Heart left ventricle (tissue), 16 donors: ENCODE measurements around the gene KCNIP3. TPM values are rescaled to one million over a fixed set of nuclear protein-coding genes. Genes with fewer than 3 reads are reported as not detected.

Experiments used
- ATAC-seq, 4 donors: fragments of 200-7000 bp; cut with Tn5 transposase; one replicate each; pipeline ENCODE4 v1.9.1; 2020 to 2022; ENCODE audit warnings: moderate library complexity in 4 of 4, mild to moderate bottlenecking in 3 of 4, moderate number of reproducible peaks in 1 of 4
- DNase-seq, 5 donors: peaks; one replicate each; pipeline ENCODE4 v3.0.0-alpha.2; 2020
- H3K27ac ChIP-seq, 12 donors: fragments of 200-600 bp; sonication (generic) in 4 of 12; one replicate each; pipeline versions ENCODE4 v1.5.0 to v1.8.0; 2016 to 2022; ENCODE audit warnings: mild to moderate bottlenecking in 2 of 12
- H3K27me3 ChIP-seq, 9 donors: fragments of 200-600 bp; sonication (generic) in 2 of 9; one replicate each; pipeline versions ENCODE4 v1.5.1 to v1.8.0; 2016 to 2022; ENCODE audit warnings: mild to moderate bottlenecking in 3 of 9
- H3K36me3 ChIP-seq, 9 donors: fragments of 200-600 bp; sonication (generic) in 2 of 9; one replicate each; pipeline versions ENCODE4 v1.5.0 to v1.8.0; 2018 to 2022; ENCODE audit warnings: mild to moderate bottlenecking in 2 of 9
- H3K4me1 ChIP-seq, 12 donors: fragments of 200-600 bp; sonication (generic) in 4 of 12; one replicate each; pipeline versions ENCODE4 v1.5.0 to v1.8.0; 2016 to 2022; ENCODE audit warnings: mild to moderate bottlenecking in 3 of 12
- H3K4me3 ChIP-seq, 12 donors: fragments of 200-600 bp; sonication (generic) in 4 of 12; one replicate each; pipeline versions ENCODE4 v1.5.0 to v1.8.0; 2017 to 2022; ENCODE audit warnings: mild to moderate bottlenecking in 9 of 12, moderate library complexity in 4 of 12
- H3K9me3 ChIP-seq, 12 donors: fragments of 200-600 bp; sonication (generic) in 4 of 12; one replicate each; pipeline versions ENCODE4 v1.5.0 to v1.8.0; 2016 to 2022; ENCODE audit warnings: mild to moderate bottlenecking in 1 of 12
- CTCF ChIP-seq, 12 donors: fragments of 200-600 bp; sonication (generic) in 4 of 12; IDR thresholded peaks; one replicate each; pipeline versions ENCODE4 v1.5.0 to v1.8.0; 2018 to 2022; ENCODE audit warnings: antibody characterized with exemption in 12 of 12, mild to moderate bottlenecking in 5 of 12
- POLR2A ChIP-seq, 2 donors: fragments of 450-650 bp; IDR thresholded peaks; one replicate each; pipeline ENCODE4 v1.6.1; 2017; ENCODE audit warnings: antibody characterized with exemption in 2 of 2, mild to moderate bottlenecking in 2 of 2, moderate library complexity in 2 of 2
- WGBS, 4 donors: extraction: QIAGEN DNeasy Blood & Tissue Kit in 2 of 4; methylation state at CpG; one replicate each; pipeline versions ENCODE4 v1.1.5 to v1.1.7; 2013 to 2018; 5-methylcytosine and 5-hydroxymethylcytosine counted together
- intact Hi-C, 10 donors: fragments of 100-400 bp; cut with DNase I; formaldehyde crosslinking; loops; one replicate each; pipeline versions ENCODE4 v1.11.1 to v1.14.2; 2022
- polyA plus RNA-seq, 2 donors: library from polyadenylated mRNA; stranded (reverse); fragments of 200-250 nt; gene quantifications; one replicate each; pipeline ENCODE4 v1.2.3, GENCODE V29; 2013
- total RNA-seq, 9 donors: library from RNA; depleted of rRNA in 2 of 9; stranded (reverse); fragments of >200 nt in 2 of 9; fragmentation: NEBNext Ultra II Directional in 3 of 9; extraction: Animal tissue kit (Norgen Biotek cat#: 25700) in 3 of 9; gene quantifications; one replicate each; pipeline versions ENCODE4 v1.1.0 to v1.2.4, GENCODE V29; 2016 to 2023
- donor health status: ischemic (EF 13 %, LVEDD 7.1; RV severe dilation, severe dysfunction).
- donor health status: healthy with polysubstance abuse.
- donor health status: DM: no; HTN: yes; CAD: no.
- donor health status: DM: no; HTN: no; CAD: no.
- donor health status: ischemic (EF 25% LVEDD 6.9; RV normal size, moderate dysfunction).
- donor health status: ischemic (EF 25% LVEDD 5.7; RV mildly dilated, moderate dysfunction).
- donor health status: healthy.
- donor health status: DM: yes; HTN: yes; CAD: no.
- donor health status: ischemic (EF 35%, LVEDD 5.7; RV mildly dilated, moderate dysfunction).
- donor health status: nonischemic (EF 11% LVEDD 7.7; RV severe dilation, severe dysfunction).
- donor health status: DM: yes; HTN: yes; CAD: no.
- donor health status: PGD.
- donor health status: ischemic (EF 29% LVEDD 5.4; RV normal size, mild dysfunction).
- donor health status: nonischemic (EF 23%, LVEDD 6.1; RV moderate dilation, normal function).

Gene KCNIP3
- total and polyA plus RNA-seq, 11 donors, result 2.7 to 8.3 (median 4.0) TPM

- H3K4me3 ChIP-seq, result no peak overlapping the region
- H3K4me1 ChIP-seq, result no peaks in the 10 kb centered on the region
- ATAC-seq (no peak), DNase-seq (no peak)
- no peak for TF ChIP-seq POLR2A (IDR thresholded peaks at IDR 0.05)
- TF ChIP-seq CTCF (IDR thresholded peaks at IDR 0.05), result no peak
- peaks cover 0 to 35% (median 4%) of the 10 kb centered on the region in 9 donors for H3K27me3 ChIP-seq
- 71 to 76% (median 74%) methylated on average over 19 of the region's 19 CpGs for WGBS, 4 donors
- intact Hi-C loops, result no loop called here
- no peaks in the 10 kb centered on the region for H3K9me3 ChIP-seq
- no peaks in the 10 kb centered on the region for H3K36me3 ChIP-seq
- no peak overlapping the region for H3K27ac ChIP-seq
Measured at GRCh38 chr2:95303191-95303919, 6.2 kb downstream of the KCNIP3 start.

- no peaks in the 10 kb centered on the region for H3K4me1 ChIP-seq
- TF ChIP-seq POLR2A (IDR thresholded peaks at IDR 0.05) (no peak), CTCF (IDR thresholded peaks at IDR 0.05) (no peak)
- H3K27me3 ChIP-seq, result peaks cover 0 to 21% (median 0%) of the 10 kb centered on the region in 9 donors
- no peaks in the 10 kb centered on the region for H3K9me3 ChIP-seq
- WGBS, 4 donors, result 71 to 75% (median 74%) methylated on average over 15 of the region's 15 CpGs
- intact Hi-C loops, result no loop called here
- no peaks in the 10 kb centered on the region for H3K36me3 ChIP-seq
- DNase-seq (no peak), ATAC-seq (no peak)
- no peak overlapping the region for H3K27ac ChIP-seq
- H3K4me3 ChIP-seq, result no peak overlapping the region
Measured at GRCh38 chr2:95305380-95306061, 8.4 kb downstream of the KCNIP3 start.

- no peak overlapping the region for H3K4me3 ChIP-seq
- H3K36me3 ChIP-seq, result no peaks in the 10 kb centered on the region
- peaks cover 0 to 16% (median 0%) of the 10 kb centered on the region in 9 donors for H3K27me3 ChIP-seq
- TF ChIP-seq POLR2A (IDR thresholded peaks at IDR 0.05) (no peak), CTCF (IDR thresholded peaks at IDR 0.05) (no peak)
- 80 to 83% (median 81%) methylated on average over 10 of the region's 10 CpGs for WGBS, 4 donors
- intact Hi-C loops, result no loop called here
- DNase-seq (no peak), ATAC-seq (no peak)
- no peaks in the 10 kb centered on the region for H3K4me1 ChIP-seq
- no peak overlapping the region for H3K27ac ChIP-seq
- no peaks in the 10 kb centered on the region for H3K9me3 ChIP-seq
Measured at GRCh38 chr2:95306336-95306895, 9.3 kb downstream of the KCNIP3 start.

GRCh38 chr2:95307036-95307435 is 9.9 kb downstream of the KCNIP3 start:
- H3K4me3 ChIP-seq, result no peak overlapping the region
- TF ChIP-seq CTCF (IDR thresholded peaks at IDR 0.05) (no peak), POLR2A (IDR thresholded peaks at IDR 0.05) (no peak)
- DNase-seq (no peak), ATAC-seq (no peak)
- H3K27me3 ChIP-seq, result peaks cover 0 to 16% (median 0%) of the 10 kb centered on the region in 9 donors
- 64 to 79% (median 78%) methylated on average over 2 to 5 of the region's 5 CpGs for WGBS, 4 donors
- no peaks in the 10 kb centered on the region for H3K4me1 ChIP-seq
- no peaks in the 10 kb centered on the region for H3K9me3 ChIP-seq
- intact Hi-C loops, result no loop called here
- H3K36me3 ChIP-seq, result no peaks in the 10 kb centered on the region
- no peak overlapping the region for H3K27ac ChIP-seq
